OCI-LY7 (cell line): ENCODE data around the gene VAC14.

Source experiments
- EZH2phosphoT487 ChIP-seq: fragments of 200-600 bp; sonication (generic); IDR thresholded peaks from 2 replicates; pipeline ENCODE4 v1.6.1; 2018; ENCODE audit warnings: low read depth, borderline replicate concordance, mild to moderate bottlenecking, mixed run types, antibody characterized with exemption, low read length, moderate library complexity, mixed read lengths
- TF ChIP-seq, protein P1 (sequence below): fragments of 200-600 bp; sonication (generic); conservative IDR thresholded peaks from 2 replicates; pipeline ENCODE4 v1.5.1; 2014; ENCODE audit warnings: mild to moderate bottlenecking, antibody characterized with exemption, low read length, moderate library complexity, mixed read lengths

DNA sequence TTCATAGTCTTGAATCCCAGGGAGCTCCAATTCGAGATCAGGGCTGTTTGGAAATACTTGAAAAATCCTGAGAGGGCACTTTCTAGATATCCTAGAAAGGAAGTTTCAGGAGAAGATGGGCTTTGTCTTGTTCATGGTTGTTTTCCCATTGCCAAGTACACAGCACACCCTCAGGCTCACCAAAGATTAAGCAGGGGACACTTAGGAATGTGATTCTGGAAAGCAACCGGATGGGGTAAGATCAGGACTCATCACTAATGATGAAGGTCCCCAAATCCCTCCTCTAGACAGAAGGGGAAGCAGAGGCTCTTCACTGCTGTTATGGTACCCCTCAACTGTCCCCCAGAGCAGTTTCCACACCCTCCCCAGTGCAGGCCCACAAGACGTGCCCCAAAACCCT, 40.7 kb downstream of the VAC14 start:
- TF ChIP-seq, protein P1, sequence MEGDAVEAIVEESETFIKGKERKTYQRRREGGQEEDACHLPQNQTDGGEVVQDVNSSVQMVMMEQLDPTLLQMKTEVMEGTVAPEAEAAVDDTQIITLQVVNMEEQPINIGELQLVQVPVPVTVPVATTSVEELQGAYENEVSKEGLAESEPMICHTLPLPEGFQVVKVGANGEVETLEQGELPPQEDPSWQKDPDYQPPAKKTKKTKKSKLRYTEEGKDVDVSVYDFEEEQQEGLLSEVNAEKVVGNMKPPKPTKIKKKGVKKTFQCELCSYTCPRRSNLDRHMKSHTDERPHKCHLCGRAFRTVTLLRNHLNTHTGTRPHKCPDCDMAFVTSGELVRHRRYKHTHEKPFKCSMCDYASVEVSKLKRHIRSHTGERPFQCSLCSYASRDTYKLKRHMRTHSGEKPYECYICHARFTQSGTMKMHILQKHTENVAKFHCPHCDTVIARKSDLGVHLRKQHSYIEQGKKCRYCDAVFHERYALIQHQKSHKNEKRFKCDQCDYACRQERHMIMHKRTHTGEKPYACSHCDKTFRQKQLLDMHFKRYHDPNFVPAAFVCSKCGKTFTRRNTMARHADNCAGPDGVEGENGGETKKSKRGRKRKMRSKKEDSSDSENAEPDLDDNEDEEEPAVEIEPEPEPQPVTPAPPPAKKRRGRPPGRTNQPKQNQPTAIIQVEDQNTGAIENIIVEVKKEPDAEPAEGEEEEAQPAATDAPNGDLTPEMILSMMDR = no peak
- no peak for TF ChIP-seq EZH2phosphoT487
